Kidney tubule cell (primary cell): ENCODE data around the gene CPT1B.
"Not testable (repeated sequence)": the region's sequence is repeated elsewhere in the genome, so short reads cannot be mapped to it uniquely, and the experiment has no call there.

ENCODE experiments used
- DNase-seq: peaks from one replicate; pipeline ENCODE4 v3.0.0-alpha.2; 2018; ENCODE audit warnings: low spot score

The CPT1B gene

GRCh38 chr22:50527921-50528681, 50.1 kb downstream of the CPT1B start:
- no peak for DNase-seq

GRCh38 chr22:50526834-50527801, 51.1 kb downstream of the CPT1B start:
- DNase-seq = peak; percentile 65

GRCh38 chr22:50526108-50526833, 52.0 kb downstream of the CPT1B start:
- peak; percentile 77 for DNase-seq

DNA sequence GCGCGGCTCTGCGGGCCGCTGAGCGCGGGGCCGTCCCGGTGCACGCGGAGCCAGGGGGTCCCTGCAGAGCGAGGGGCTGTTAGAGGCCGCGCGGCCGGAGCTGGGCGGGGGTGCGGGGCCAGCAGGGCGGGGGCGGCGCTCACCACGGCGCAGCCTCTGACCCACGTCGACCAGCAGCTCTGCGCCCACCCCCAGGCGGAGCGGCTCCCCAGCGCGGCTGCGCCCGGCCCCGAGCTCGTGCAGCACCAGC, 52.4 kb downstream of the CPT1B start:
- DNase-seq = no peak

DNA sequence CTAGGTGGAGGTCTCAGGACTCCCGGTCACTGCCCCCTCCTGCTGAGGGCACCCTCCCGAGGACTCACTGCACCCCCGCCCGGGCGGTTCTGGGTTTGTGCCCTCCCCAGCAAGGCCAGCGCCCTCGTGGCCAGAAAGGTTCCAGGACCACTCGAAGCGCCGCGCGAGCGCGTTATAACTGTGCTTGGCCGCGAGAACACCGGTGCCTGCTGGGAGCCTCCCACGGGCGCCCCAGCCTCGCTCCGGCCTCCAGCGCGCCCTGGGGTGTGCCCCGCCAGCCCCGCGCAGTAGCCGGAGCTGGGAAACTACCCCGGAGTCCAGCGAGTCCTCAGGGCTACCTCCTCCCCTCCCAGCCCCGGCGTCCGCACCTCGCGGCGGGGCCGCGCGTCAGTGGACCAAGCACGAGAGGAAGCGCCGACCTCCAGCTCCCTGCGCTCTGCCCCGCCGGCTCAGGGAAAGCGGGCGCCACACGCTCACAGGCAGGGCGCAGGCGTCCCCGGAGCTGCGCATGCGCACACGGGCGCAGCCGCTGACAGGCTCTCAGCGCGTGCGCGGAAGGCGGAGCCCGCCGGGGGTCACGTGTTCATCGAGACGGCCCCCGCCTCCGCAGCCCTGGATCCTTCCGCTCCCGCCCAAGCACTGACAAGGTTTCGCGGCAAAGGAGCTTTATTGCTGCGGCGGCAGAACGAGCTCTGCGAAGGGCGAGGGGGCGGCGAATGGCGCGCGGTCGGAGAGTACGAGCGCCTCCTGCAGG, 52.9 kb downstream of the CPT1B start, which contains the start of gene SCO2:
TSS of gene SCO2 (minus strand) at position 495 of the 754 bp plus-strand sequence. CDS start 1,187 bp downstream, outside the sequence.
- DNase-seq = peak; percentile 97

DNA sequence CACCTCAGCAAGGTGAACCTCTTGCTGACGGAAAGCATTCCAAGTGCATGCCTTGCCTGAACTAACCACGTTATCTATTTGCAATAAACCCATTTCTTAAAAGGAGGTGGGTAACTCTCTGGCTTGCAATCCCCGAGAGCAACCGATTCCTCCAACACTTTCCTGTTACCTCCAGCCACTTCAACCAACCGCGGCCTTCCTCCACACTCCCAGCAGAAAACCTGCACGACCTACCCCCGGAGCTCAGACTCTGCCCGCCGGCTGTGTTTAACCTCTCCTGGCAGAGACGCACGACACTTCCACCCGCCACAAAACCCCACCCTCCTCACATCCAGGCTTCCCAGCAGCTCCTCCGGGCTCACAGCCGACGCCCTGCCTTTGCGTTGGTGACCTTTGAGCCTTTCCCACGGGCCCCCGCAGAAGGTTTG, 53.5 kb downstream of the CPT1B start:
- DNase-seq = no peak

DNA sequence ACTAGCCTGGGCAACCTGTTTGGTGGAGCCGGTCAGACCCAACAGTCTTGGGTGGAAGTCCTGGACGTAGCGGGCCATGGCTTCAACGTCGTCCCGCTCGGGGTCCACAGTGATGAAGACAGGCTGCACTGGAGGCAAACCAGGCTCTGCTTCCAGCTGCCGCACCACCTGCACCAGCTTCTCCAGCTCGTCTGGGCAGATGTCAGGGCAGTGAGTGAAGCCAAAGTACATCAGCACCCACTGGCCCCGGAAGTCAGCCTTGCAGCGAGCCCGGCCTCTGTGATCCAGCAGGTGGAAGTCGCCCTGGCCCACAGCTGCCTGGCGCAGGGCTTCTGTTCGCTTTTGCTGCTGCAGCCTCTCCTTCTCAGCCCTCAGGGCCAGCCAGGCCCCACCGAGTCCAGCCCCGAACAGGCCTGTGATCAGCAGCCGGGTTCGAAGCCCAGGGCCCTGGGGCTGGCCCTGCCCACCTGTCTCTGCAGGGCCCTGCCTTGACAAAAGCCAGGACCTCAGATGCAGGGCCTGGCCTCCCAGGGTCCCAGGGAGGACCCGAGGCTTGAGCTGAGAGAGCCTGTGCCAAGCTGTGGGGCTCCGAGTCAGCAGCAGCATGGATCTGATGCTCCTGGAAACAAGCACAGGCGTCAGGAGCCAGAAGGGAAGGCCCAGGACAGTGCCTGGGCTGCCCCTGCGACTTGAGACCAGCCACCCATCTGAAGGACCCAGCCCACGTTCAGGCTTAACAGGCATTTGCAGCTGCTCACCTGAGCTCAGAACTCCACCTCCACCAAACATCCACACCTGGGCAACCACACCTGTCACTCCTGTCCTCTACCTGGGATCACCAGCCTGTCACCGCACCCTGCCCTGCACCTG, 54.2 kb downstream of the CPT1B start:
- no peak for DNase-seq

DNA sequence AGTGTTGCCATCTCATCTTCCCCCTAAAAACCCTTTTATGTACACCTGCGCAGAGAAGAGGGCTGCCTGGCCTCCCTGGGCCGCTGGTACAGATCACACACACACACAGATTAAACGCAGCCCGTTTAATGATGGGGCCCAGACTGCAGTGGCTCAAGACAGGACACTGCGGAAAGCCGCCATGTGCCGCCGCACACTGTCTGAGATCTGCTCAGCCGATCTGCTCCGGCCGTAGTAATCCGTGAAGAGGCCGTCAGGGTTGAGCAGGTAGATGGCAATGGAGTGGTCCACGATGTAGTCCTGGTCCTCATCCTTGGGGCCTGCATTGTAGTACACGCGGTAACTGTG, 54.8 kb downstream of the CPT1B start:
- DNase-seq = no peak

DNA sequence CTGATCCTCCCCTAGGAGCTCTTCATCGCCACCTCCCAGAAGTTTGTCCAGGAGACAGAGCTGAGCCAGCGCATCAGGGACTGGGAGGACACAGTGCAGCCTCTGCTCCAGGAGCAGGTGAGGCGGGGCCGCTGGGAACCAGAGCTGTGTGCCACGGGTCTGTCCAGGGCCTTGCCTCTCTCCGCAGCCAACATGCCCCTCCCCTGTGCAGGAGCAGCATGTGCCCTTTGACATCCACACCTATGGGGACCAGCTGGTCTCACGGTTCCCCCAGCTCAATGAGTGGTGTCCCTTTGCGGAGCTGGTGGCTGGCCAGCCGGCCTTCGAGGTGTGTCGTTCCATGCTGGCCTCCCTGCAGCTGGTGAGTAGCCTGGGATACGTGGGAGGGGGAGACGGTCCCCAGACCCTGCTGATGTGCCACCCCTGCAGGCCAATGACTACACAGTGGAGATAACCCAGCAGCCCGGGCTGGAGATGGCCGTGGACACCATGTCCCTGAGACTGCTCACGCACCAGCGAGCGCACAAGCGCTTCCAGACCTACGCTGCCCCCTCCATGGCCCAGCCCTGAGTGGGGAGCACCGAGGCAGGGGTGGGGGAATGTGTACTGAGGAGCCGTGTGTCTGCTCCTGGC, 55.3 kb downstream of the CPT1B start:
- DNase-seq = no peak

GRCh38 chr22:50522208-50522805, 55.9 kb downstream of the CPT1B start:
- DNase-seq = no peak

GRCh38 chr22:50521710-50522109, 56.5 kb downstream of the CPT1B start:
- no peak for DNase-seq

GRCh38 chr22:50520826-50521453, 57.3 kb downstream of the CPT1B start:
- no peak for DNase-seq

GRCh38 chr22:50520184-50520583, 58.0 kb downstream of the CPT1B start:
- DNase-seq = not testable (repeated sequence)

GRCh38 chr22:50519151-50519550, 59.1 kb downstream of the CPT1B start:
- no peak for DNase-seq
